EH (cell line): ENCODE data around the gene CACNA1A.
"Not testable (repeated sequence)": the region's sequence is repeated elsewhere in the genome, so short reads cannot be mapped to it uniquely, and the experiment has no call there.

Source experiments
- DNase-seq: peaks from one replicate; pipeline ENCODE4 v3.0.0-alpha.2; 2015; ENCODE audit warnings: low read depth

The CACNA1A gene

GRCh38 chr19:13506471-13506820 lies at the start of gene CACNA1A:
CACNA1A (minus strand) TSS chr19:13506479; CDS start chr19:13506224, 255 bp downstream.
- DNase-seq, result no peak

- no peak for DNase-seq
Observed at GRCh38 chr19:13554506-13555240, 48.4 kb upstream of the CACNA1A start.

GRCh38 chr19:13553880-13554400 lies 47.7 kb upstream of the CACNA1A start:
- DNase-seq, result no peak

- DNase-seq, result no peak
Observed at GRCh38 chr19:13548131-13548530, 41.9 kb upstream of the CACNA1A start.

GRCh38 chr19:13547102-13547501 lies 40.8 kb upstream of the CACNA1A start:
- no peak for DNase-seq

- DNase-seq, result no peak
Observed at GRCh38 chr19:13544423-13544822, 38.1 kb upstream of the CACNA1A start.

- no peak for DNase-seq
Observed at GRCh38 chr19:13541554-13541953, 35.3 kb upstream of the CACNA1A start.

GRCh38 chr19:13539332-13539731 lies 33.1 kb upstream of the CACNA1A start:
- no peak for DNase-seq

- DNase-seq, result no peak
Observed at GRCh38 chr19:13538601-13539253, 32.4 kb upstream of the CACNA1A start.

GRCh38 chr19:13537454-13537853 lies 31.2 kb upstream of the CACNA1A start:
- no peak for DNase-seq

GRCh38 chr19:13530720-13531119 lies 24.4 kb upstream of the CACNA1A start:
- DNase-seq, result no peak

GRCh38 chr19:13529721-13530120 lies 23.4 kb upstream of the CACNA1A start:
- DNase-seq, result not testable (repeated sequence)

- peak; percentile 20 for DNase-seq
Observed at GRCh38 chr19:13526552-13526951, 20.3 kb upstream of the CACNA1A start.

GRCh38 chr19:13521066-13521465 lies 14.8 kb upstream of the CACNA1A start:
- peak; percentile 13 for DNase-seq

- DNase-seq, result no peak
Observed at GRCh38 chr19:13511947-13512346, 5.7 kb upstream of the CACNA1A start.

- DNase-seq, result peak; percentile 6
Observed at GRCh38 chr19:13507053-13507611, 853 bp upstream of the CACNA1A start.

- peak; percentile 14 for DNase-seq
Observed at GRCh38 chr19:13505761-13506470, 363 bp downstream of the CACNA1A start.

GRCh38 chr19:13505164-13505695 lies 1.0 kb downstream of the CACNA1A start:
- DNase-seq, result no peak

- no peak for DNase-seq
Observed at GRCh38 chr19:13503570-13504235, 2.6 kb downstream of the CACNA1A start.

- no peak for DNase-seq
Observed at GRCh38 chr19:13502231-13502630, 4.0 kb downstream of the CACNA1A start.

GRCh38 chr19:13499692-13500091 lies 6.6 kb downstream of the CACNA1A start:
- no peak for DNase-seq
